Pancreas (tissue), 10 donors: ENCODE measurements around the gene NLRX1. TPM values are rescaled to one million over a fixed set of nuclear protein-coding genes. Genes with fewer than 3 reads are reported as not detected.
"Not testable (repeated sequence)": the region's sequence is repeated elsewhere in the genome, so short reads cannot be mapped to it uniquely, and the experiment has no call there.

ENCODE experiments used
- ATAC-seq, 4 donors: fragments of 200-7000 bp; cut with Tn5 transposase; one replicate each; pipeline versions ENCODE4 v1.8.0 to v1.9.1; 2020; ENCODE audit warnings: mild to moderate bottlenecking in 4 of 4, moderate library complexity in 4 of 4
- DNase-seq, 6 donors: peaks; one replicate each; pipeline ENCODE4 v3.0.0-alpha.2; 2020
- FAIRE-seq: peaks from 2 replicates; lab custom pipeline; 2012; peaks lifted over from hg19 to GRCh38; lab: Jason Lieb, UNC
- H3K27ac ChIP-seq, 4 donors: fragments of 200-600 bp; sonication (generic); 1 replicate in 3 of 4; 2 replicates in 1 of 4; pipeline versions ENCODE4 v1.5.0 to v1.8.0; 2020
- H3K27me3 ChIP-seq, 4 donors: fragments of 200-600 bp; one replicate each; pipeline ENCODE4 v1.8.0; 2021
- H3K36me3 ChIP-seq, 3 donors: fragments of 200-600 bp; sonication (generic) in 1 of 3; one replicate each; pipeline versions ENCODE4 v1.5.0 to v1.8.0; 2020 to 2021
- H3K4me1 ChIP-seq, 3 donors: fragments of 200-600 bp; one replicate each; pipeline ENCODE4 v1.8.0; 2021
- H3K4me3 ChIP-seq, 4 donors: fragments of 200-600 bp; sonication (generic) in 2 of 4; one replicate each; pipeline versions ENCODE4 v1.5.0 to v1.8.0; 2020 to 2021
- H3K9me3 ChIP-seq, 4 donors: fragments of 200-600 bp; one replicate each; pipeline ENCODE4 v1.8.0; 2021
- CTCF ChIP-seq, 4 donors: fragments of 200-600 bp; sonication (generic) in 3 of 4; IDR thresholded peaks; one replicate each; pipeline versions ENCODE4 v1.5.0 to v1.8.0; 2021; ENCODE audit warnings: antibody characterized with exemption in 4 of 4
- WGBS, 2 donors: extraction: QIAGEN DNeasy Blood & Tissue Kit; methylation state at CpG; one replicate each; pipeline ENCODE4 v1.1.7; 2013; 5-methylcytosine and 5-hydroxymethylcytosine counted together
- intact Hi-C, 3 donors: fragments of 100-400 bp; cut with DNase I; formaldehyde crosslinking; loops; one replicate each; pipeline versions ENCODE4 v1.11.1 to v1.14.2; 2022
- polyA plus RNA-seq, 2 donors: library from polyadenylated mRNA; stranded (reverse); fragments of 200-250 nt; gene quantifications; one replicate each; pipeline ENCODE4 v1.2.3, GENCODE V29; 2013
- total RNA-seq, 6 donors: library from RNA; stranded (reverse); fragmentation: NEBNext Ultra II Directional in 4 of 6; extraction: Animal tissue kit (Norgen Biotek cat#: 25700) in 4 of 6; gene quantifications; one replicate each; pipeline versions ENCODE4 v1.2.1 to v1.2.4, GENCODE V29; 2021 to 2023
- donor health status: healthy with polysubstance abuse.
- donor health status: DM: no; HTN: no; CAD: no; lungs with moderate emphysema.
- donor health status: DM: no; HTN: no; CAD: no.
- donor health status: control.
- donor health status: control.
- donor health status: Bipolar disorder and iron deficiency.
- donor health status: DM: yes; HTN: yes; CAD: no.
- donor health status: DM: no; HTN: no; CAD: no.
- donor health status: DM: no; HTN: no; CAD: no.
- donor health status: DM: yes; HTN: yes; CAD: no.

The NLRX1 gene
- total and polyA plus RNA-seq, 8 donors, result 6.5 to 12.6 (median 7.5) TPM

GRCh38 chr11:119218141-119218878, 49.8 kb downstream of the NLRX1 start:
- ATAC-seq, result no peak
- no peaks in the 10 kb centered on the region for H3K27me3 ChIP-seq
- H3K9me3 ChIP-seq, result no peaks in the 10 kb centered on the region
- WGBS, 2 donors, result 92 to 93% methylated on average over 8 of the region's 8 CpGs
- intact Hi-C loops, result no loop called here
- H3K36me3 ChIP-seq, result no peaks in the 10 kb centered on the region
- TF ChIP-seq CTCF (IDR thresholded peaks at IDR 0.05), result no peak
- peaks cover 0 to 6% (median 3%) of the 10 kb centered on the region in 3 donors for H3K4me1 ChIP-seq
- FAIRE-seq, result no peak
- H3K27ac ChIP-seq, result no peak overlapping the region
- H3K4me3 ChIP-seq, result no peak overlapping the region
- DNase-seq, result no peak

GRCh38 chr11:119222308-119222707, 53.8 kb downstream of the NLRX1 start:
- H3K27ac ChIP-seq, result no peak overlapping the region
- no peak for FAIRE-seq

GRCh38 chr11:119222891-119223290, 54.4 kb downstream of the NLRX1 start:
- H3K4me3 ChIP-seq, result no peak overlapping the region
- TF ChIP-seq CTCF (IDR thresholded peaks at IDR 0.05), result no peak
- FAIRE-seq (no peak), DNase-seq (no peak), ATAC-seq (no peak)
- H3K27me3 ChIP-seq, result no peaks in the 10 kb centered on the region
- H3K9me3 ChIP-seq, result no peaks in the 10 kb centered on the region
- H3K36me3 ChIP-seq, result no peaks in the 10 kb centered on the region
- intact Hi-C loops, result no loop called here
- peaks cover 0 to 3% (median 0%) of the 10 kb centered on the region in 3 donors for H3K4me1 ChIP-seq
- WGBS, 2 donors, result 97 to 98% methylated on average over 5 of the region's 5 CpGs
- H3K27ac ChIP-seq, result no peak overlapping the region

More at GRCh38 chr11:119222308-119222707, 53.8 kb downstream of the NLRX1 start:
- Histone ChIP-seq H3K9me3 (no peaks in the 10 kb centered on the region), H3K4me1 (peaks cover 0 to 3% (median 0%) of the 10 kb centered on the region in 3 donors), H3K36me3 (no peaks in the 10 kb centered on the region), H3K4me3 (no peak overlapping the region), H3K27me3 (no peaks in the 10 kb centered on the region)
- DNase-seq, result no peak
- TF ChIP-seq CTCF (IDR thresholded peaks at IDR 0.05), result no peak
- ATAC-seq, result peak in 3 of 4 donors; percentile 46 to 76 (median 63)
- WGBS, 2 donors, result 6 to 8% methylated on average over 2 of the region's 2 CpGs
- intact Hi-C loops, result no loop called here

GRCh38 chr11:119223856-119224255, 55.3 kb downstream of the NLRX1 start:
- intact Hi-C loops, result no loop called here
- FAIRE-seq (no peak), DNase-seq (no peak), ATAC-seq (no peak)
- H3K36me3 ChIP-seq, result no peaks in the 10 kb centered on the region
- no peak overlapping the region for H3K4me3 ChIP-seq
- no peak overlapping the region for H3K27ac ChIP-seq
- no peaks in the 10 kb centered on the region for H3K9me3 ChIP-seq
- H3K4me1 ChIP-seq, result peaks cover 0 to 3% (median 0%) of the 10 kb centered on the region in 3 donors
- WGBS, 2 donors, result 87 to 93% methylated on average over 1 of the region's 1 CpG
- no peak for TF ChIP-seq CTCF (IDR thresholded peaks at IDR 0.05)
- H3K27me3 ChIP-seq, result no peaks in the 10 kb centered on the region

GRCh38 chr11:119228535-119229287, 60.2 kb downstream of the NLRX1 start:
- H3K27me3 ChIP-seq, ATAC-seq, H3K9me3 ChIP-seq, DNase-seq, H3K4me1 ChIP-seq, H3K4me3 ChIP-seq, H3K36me3 ChIP-seq, FAIRE-seq, H3K27ac ChIP-seq, intact Hi-C loops: not testable (repeated sequence)
- WGBS, 2 donors, result 94% methylated on average over 9 of the region's 9 CpGs
